ENCODE results near the gene SENP7.
"Not testable (repeated sequence)": the region's sequence is repeated elsewhere in the genome, so short reads cannot be mapped to it uniquely, and the experiment has no call there.

SENP7 gene

GRCh38 chr3:101519685-101520365 is 6.8 kb upstream of the SENP7 start:
- DNase-seq = no peak

DNA sequence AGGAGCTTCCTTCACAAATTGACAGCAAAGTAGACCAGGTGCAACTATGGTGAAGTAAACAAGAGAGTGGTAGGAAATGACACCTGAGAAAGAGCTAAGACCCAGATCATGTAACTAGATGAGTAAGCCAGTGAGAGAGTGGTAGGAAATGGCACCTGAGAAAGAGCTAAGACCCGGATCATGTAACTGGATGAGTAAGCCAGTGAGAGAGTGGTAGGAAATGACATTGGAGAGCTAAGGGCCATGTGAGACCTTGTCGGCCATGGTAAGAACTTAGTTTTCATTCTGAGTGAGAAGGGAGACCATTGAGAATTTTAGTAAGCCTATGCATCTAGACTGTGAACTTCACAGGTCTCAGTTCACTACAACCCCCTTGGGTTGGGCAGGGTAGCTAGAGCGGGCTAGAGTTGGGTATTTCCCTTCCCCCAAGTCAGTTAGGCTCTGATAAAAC is 5.4 kb upstream of the SENP7 start:
- peak; percentile 50 for DNase-seq

DNA sequence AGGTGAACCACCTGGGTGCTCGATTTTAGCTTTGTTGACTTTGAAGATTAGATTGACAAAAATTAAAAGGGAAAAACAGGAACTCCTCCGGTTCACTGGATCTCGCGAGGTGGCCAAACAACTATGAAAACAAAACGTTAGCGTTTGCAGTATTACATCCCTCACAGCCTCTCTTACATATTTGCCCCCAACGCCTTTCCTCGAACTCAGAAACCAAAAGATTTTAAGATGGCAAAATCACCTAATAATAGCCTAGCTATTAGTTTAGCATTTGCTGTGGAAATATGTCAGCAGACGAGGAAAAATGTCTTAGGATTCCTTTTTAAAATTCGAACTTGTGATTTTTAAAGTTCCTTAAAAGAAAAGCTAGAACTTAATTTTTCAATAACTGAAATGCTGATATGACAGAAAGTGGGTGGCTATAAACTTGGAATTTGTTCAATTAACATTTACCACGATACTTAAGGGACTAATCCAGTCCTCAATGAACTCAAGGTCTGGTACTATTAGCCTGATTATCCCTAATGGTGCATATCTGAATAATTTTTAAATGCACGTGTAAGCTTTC is 491 bp upstream of the SENP7 start:
- no peak for DNase-seq

- no peak for DNase-seq
Observed at GRCh38 chr3:101512396-101512645, 691 bp downstream of the SENP7 start.

DNA sequence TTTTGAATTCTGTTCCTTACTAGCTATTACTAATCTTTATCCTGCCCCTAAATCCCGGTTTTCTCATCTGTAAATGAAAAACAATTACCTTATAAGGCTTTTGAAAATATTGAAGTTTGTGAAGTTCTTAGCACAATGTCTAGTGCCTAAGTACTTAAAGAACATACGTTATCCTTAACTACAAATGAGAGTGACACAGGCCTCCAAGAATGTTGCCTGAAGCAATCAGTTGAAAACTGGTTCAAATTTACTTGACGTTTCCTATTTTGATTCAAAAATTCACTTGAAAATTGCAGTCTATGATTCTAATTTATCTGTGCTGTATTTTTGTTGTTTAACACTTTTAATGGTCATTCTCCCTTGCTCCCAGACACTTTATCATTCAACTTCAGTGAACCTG is 3.2 kb downstream of the SENP7 start:
- no peak for DNase-seq

DNA sequence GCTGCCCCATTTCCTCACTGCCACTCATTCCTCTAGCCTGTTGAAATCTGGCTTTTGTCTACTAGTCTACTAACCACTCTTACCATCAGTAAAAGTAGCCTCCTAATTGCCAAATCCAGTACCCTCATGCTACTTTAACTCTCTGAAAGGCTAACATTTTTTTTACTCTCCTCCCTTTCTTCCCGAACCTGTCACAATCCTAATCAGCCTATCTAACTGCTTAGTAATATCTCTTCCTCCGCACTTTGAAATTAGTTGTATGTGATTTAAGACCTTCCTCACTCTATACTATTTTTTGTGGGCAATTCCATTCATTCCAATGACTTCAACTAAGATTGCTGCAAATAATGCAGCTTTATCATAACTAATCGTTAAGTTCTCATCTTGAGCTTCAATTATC is 3.7 kb downstream of the SENP7 start:
- no peak for DNase-seq

GRCh38 chr3:101501783-101502182 is 11.2 kb downstream of the SENP7 start:
- DNase-seq = no peak

DNA sequence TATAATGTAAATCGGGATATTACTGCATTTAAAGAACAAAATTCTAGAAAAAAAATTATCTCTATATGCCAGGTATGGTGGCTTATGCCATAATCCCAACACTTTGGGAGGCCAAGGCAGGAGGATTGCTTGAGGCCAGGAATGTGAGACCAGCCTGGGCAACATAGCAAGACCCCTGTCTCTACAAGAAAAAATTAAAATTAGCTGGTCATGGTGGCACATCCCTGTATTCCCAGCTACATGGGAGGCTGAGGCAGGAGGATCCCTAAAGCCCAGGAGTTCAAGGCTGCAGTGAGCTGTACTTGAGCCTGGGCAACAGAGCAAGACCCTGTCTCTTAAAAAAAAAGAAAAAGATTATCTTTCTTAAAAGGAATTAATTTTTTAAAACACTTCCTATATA is 12.8 kb downstream of the SENP7 start:
- DNase-seq = no peak

DNA sequence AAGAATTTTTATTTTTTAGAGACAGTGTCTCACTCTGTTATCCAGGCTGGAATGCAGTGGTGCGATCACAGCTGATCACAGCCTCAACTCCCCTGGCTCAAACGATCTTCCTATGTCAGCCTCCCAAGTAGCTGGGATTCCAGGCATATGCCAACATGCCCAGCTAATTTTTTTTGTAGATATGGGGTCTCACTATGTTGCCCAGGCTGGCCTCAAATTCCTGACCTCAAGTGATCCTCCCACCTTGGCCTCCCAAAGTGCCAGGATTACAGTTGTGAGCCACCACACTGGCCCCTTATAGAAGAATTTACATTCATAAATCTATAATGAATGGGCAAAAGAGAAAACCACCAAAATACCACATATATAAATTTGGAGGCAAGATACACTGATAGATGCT is 15.2 kb downstream of the SENP7 start:
- DNase-seq = no peak

- DNase-seq = no peak
Observed at GRCh38 chr3:101495552-101495951, 17.5 kb downstream of the SENP7 start.

DNA sequence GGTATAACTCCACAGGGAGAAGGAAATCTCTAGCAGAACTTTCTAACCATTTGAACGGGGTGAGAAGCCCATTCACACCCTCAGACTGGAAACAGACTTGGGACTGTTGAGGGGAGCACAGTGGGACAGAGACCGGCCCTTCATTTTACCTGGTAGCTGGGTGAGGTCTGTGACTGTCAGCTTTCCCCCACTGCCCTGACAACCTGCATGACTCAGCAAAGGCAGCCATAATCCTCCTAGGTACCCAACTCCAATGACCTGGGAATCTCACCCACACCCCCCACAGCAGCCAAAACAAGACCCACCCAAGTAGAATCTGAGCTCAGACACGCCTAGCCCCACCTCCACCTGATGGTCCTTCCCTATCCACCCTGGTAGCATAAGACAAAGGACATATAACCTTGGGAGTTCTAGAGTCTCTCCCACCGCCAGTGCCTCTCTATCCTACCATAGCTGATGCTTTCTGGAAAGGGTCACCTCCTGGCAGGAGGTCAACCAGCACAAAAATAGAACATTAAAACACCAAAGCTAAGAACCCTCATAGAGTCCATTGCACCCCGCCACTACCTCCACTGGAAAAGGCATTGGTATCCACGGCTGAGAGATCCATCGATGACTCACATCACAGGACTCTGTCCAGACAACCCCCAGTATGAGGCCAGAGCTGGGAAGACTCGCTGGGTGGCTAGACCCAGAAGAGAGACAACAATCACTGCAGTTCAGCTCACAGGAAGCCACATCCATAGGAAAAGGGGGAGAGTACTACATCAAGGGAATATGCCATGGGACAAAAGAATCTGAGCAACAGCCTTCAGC is 28.0 kb downstream of the SENP7 start:
- DNase-seq = no peak

DNA sequence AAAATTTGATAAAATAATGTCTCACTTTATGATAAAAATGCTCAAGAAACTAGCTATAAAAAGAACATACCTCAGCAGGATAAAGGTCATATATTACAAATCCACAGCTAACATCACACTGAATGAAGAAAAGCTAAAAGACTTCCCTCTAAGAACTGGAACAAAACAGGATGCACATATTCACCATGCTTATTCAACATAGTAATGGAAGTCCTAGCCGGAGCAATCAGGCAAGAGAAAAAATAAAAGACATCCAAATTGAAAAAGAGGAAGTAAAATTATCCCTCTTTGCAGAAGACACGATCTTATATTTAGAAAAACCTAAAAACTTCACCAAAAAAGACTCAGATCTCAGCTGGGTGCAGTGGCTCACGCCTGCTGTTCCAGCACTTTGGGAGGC is 34.0 kb downstream of the SENP7 start:
- no peak for DNase-seq

DNA sequence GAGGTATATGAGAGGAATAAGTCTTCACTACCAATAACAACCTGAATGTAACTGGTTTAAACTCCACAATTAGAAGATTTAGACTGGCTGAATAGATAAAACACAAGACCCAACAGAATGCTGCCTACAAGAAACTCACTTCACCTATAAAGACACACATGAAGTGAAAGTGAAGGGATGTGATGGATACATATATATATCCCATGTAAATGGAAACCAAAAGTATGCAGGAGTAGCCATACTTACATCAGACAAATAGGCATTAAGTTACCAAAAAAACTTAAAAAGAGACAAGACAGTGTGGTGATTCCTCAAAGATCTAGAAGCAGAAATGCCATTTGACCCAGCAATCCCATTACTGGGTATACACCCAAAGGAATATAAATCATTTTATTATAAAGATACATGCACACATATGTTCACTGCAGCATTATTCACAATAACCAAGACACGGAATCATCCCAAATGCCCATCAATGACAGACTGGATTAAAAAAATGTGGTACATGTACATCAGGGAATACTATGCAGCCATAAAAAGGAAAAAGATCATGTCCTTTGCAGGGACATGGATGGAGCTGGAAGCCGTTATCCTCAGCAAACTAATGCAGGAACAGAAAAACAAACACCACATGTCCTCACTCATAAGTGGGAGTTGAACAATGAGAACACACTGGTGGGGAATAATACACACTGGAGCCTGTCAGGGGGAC is 38.0 kb downstream of the SENP7 start:
- not testable (repeated sequence) for DNase-seq

GRCh38 chr3:101468676-101469075 is 44.3 kb downstream of the SENP7 start:
- not testable (repeated sequence) for DNase-seq

DNA sequence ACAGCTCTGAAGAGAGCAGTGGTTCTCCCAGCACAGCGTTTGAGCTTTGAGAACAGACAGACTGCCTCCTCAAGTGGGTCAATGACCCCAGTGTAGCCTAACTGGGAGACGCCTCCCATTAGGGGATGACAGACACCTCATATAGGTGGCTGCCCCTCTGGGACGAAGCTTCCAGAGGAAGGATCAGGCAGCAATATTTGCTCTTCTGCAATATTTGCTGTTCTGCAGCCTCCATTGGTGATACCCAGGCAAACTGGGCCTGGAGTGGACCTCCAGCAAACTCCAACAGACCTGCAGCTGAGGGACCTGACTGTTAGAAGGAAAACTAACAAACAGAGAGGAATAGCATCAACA is 45.7 kb downstream of the SENP7 start:
- not testable (repeated sequence) for DNase-seq

DNA sequence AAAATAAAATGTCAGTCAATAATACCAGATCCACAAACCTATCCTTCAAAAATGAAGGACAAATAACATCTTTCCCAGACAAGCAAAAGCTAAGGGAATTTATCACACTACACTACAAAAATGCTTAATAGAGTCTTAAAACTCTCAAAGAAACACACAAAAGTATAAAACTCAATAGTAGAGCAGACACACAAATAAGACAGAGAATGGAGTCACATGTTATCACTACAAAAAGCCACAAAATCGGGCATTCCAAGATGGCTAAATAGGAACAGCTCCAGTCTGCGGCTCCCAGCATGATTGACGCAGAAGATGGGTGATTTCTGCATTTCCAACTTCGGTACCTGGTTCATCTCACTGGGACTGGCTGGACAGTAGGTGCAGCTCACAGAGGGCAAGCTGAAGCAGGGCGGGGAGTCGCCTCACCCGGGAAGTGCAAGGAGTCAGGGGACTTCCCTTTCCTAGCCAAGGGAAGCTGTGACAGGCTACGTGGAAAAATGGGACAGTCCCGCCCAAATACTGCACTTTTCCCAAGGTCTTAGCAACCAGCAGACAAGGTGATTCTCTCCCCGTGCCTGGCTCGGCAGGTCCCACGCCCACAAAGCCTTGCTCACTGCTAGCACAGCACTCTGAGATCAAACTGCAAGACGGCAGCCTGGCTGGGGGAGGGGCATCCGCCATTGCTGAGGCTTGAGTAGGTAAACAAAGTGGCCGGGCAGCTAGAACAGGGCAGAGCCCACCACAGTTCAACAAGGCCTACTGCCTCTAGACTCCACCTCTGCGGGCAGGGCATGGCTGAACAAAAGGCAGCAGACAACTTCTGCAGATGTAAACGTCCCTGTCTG is 46.3 kb downstream of the SENP7 start:
- DNase-seq = peak; percentile 53

DNA sequence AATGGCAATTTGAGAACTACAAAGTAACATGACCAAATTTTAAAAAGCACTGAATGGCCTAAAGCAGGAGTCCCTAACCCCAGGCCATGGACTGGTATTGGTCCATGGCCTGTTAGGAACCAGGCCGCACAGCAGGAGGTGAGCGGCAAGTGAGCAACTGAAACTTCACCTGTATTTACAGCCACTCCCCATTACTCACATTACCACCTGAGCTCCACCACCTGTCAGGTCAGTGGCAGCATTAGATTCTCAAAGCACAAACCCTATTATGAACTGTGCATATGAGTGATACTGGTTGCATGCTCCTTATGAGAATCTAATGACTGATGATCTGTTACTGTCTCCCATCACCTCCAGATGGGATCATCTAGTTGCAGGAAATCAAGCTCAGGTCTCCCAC is 48.8 kb downstream of the SENP7 start:
- no peak for DNase-seq

DNA sequence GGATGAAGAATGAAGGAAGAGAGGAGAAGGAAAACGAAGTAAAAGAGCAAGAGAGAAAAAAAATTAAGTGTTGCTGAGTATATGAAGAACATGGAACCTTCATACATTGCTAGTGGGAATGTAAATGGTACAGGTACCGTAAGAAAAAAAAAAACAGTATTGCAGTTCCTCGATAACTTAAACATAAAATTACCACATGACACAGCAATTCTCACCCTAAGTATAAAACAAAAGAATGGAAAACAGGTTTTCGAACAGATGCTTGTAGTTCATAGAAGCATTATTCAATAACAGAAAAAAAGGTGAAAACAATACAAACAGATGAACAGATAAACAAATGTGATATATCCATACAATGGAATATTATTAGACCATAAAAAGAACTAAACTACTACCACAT is 51.6 kb downstream of the SENP7 start:
- DNase-seq = no peak

DNA sequence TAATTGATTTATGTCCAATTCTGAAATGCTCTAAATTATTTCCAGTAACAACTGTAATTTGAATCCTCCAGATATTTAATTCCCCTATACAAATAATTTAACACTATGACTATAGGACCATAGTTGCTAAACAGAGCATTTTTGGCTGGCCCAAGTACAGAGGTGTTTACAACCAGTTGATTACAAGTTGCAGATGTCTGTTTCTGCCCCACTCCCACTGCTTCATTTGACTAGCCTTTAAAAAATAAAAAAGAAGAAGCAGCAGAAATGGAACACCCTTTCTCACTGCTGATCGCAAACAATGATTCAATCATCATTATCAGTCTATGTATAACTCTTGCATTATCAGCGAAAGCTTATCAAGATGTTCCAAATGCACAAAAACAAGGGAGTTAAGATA is 54.6 kb downstream of the SENP7 start:
- no peak for DNase-seq

GRCh38 chr3:101454629-101455028 is 58.4 kb downstream of the SENP7 start:
- DNase-seq = no peak

DNA sequence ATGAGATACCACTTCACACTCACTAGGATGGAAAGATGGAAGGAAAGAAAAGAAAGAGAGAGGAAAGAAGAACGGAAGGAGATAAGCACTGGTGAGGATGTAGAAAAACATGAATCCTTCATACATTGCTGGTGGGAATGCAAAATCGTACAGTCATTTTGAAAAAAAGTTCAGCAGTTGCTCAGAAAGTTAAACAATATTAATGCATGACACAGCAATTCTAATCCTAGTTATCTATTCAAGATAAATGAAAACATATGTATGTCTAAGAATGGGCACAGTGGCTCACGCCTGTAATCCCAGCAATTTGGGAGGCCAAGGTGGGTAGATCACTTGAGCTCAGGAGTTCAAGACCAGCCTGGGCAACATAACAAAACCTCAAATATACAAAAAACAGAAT is 59.1 kb downstream of the SENP7 start:
- no peak for DNase-seq

GRCh38 chr3:101438641-101439040 is 74.4 kb downstream of the SENP7 start:
- not testable (repeated sequence) for DNase-seq

DNA sequence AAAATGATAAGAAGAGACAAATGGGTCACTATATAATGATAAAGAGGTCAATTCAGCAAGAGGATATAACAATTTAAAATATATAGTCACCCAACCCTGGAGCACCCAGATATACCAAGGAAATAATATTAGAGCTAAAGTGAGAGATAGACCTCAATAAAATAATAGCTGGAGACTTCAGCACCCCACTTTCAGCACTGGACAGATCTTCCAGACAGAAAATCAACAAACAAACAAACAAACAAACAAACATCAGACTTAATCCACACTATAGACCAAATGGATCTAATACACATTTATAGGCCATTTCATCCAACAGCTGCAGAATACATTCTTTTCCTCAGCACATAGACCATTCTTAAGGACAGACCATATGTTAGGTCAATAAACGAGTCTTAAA is 79.4 kb downstream of the SENP7 start:
- DNase-seq = no peak

Measured in activated CD4-positive, CD25-positive, alpha-beta regulatory T cell treated with anti-CD3 and anti-CD28 coated beads, Interleukin-2, amount 50 U/mL, for 72 hours (primary cell).